SHP77 treated with DMSO at 0.1 percent for 48 hours (cell line): ENCODE measurements around the gene CEP41.

Experiments used
- DNase-seq: peaks from one replicate; lab custom pipeline; 2025; lab: John Stamatoyannopoulos, UW

Gene CEP41

GRCh38 chr7:130418306-130418705 lies 22.5 kb downstream of the CEP41 start:
- DNase-seq: no peak

GRCh38 chr7:130417213-130417612 lies 23.6 kb downstream of the CEP41 start:
- no peak for DNase-seq

GRCh38 chr7:130415006-130415405 lies 25.8 kb downstream of the CEP41 start:
- no peak for DNase-seq

GRCh38 chr7:130413201-130413600 lies 27.6 kb downstream of the CEP41 start:
- no peak for DNase-seq

- no peak for DNase-seq
Measured at GRCh38 chr7:130410868-130411541, 29.8 kb downstream of the CEP41 start.

- DNase-seq: no peak
Measured at GRCh38 chr7:130409712-130410072, 31.1 kb downstream of the CEP41 start.

- no peak for DNase-seq
Measured at GRCh38 chr7:130409067-130409711, 31.6 kb downstream of the CEP41 start.

GRCh38 chr7:130405003-130405402 lies 35.8 kb downstream of the CEP41 start:
- DNase-seq: no peak

- DNase-seq: no peak
Measured at GRCh38 chr7:130401578-130401977, 39.2 kb downstream of the CEP41 start.

GRCh38 chr7:130401101-130401500 lies 39.7 kb downstream of the CEP41 start:
- no peak for DNase-seq

- DNase-seq: no peak
Measured at GRCh38 chr7:130400120-130400572, 40.7 kb downstream of the CEP41 start.

- DNase-seq: no peak
Measured at GRCh38 chr7:130398526-130399090, 42.2 kb downstream of the CEP41 start.

- no peak for DNase-seq
Measured at GRCh38 chr7:130397758-130398073, 43.1 kb downstream of the CEP41 start.

- DNase-seq: no peak
Measured at GRCh38 chr7:130397051-130397757, 43.6 kb downstream of the CEP41 start.

GRCh38 chr7:130396109-130396508 lies 44.7 kb downstream of the CEP41 start:
- no peak for DNase-seq

- no peak for DNase-seq
Measured at GRCh38 chr7:130395421-130395820, 45.4 kb downstream of the CEP41 start.

- no peak for DNase-seq
Measured at GRCh38 chr7:130394421-130395195, 46.2 kb downstream of the CEP41 start.

GRCh38 chr7:130393841-130394411 lies 46.9 kb downstream of the CEP41 start:
- no peak for DNase-seq

- no peak for DNase-seq
Measured at GRCh38 chr7:130393101-130393561, 47.7 kb downstream of the CEP41 start.

- DNase-seq: no peak
Measured at GRCh38 chr7:130390486-130390885, 50.3 kb downstream of the CEP41 start.

- DNase-seq: no peak
Measured at GRCh38 chr7:130388671-130389070, 52.1 kb downstream of the CEP41 start.
